ENCODE results near the gene NRGN. TPM values are rescaled to one million over a fixed set of nuclear protein-coding genes. Genes with fewer than 3 reads are reported as not detected.

NRGN gene
- total and polyA plus RNA-seq, 12 donors = 0.89 to 10.9 (median 3.7) TPM; not detected in 2

DNA sequence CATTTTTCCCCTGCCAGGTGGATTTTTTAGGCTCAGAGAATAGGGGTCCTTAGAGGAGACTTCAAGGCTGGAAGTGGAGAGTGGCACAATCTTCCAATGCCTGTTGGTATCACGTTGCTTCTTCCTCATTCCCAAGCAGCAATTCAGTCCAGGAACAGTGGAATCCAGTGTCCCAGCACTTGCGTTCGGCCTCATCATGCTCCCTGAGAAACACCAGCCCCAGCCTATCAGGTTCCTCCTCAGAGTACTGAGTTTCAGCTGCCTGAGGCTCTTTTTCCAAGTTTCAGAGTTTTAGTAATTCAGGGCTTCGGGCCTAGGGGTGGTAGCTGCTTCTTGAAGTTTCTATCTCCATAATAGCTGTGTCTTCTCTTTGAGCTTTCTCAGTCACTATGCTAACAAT, 31.9 kb upstream of the NRGN start:
- Histone ChIP-seq H3K27me3 (no peaks in the 10 kb centered on the region), H3K4me1 (replicated peaks in 1 of 2) (no peaks in the 10 kb centered on the region), H3K9me3 (replicated peaks in 1 of 3) (no peaks in the 10 kb centered on the region), H3K4me3 (no peak overlapping the region), H3K36me3 (replicated peaks in 1 of 2) (no peaks in the 10 kb centered on the region), H3K27ac (no peak overlapping the region)
- WGBS, 4 donors = 77 to 83% (median 81%) methylated on average over 4 of the region's 4 CpGs
- no peak for DNase-seq
- no peak for TF ChIP-seq CTCF (IDR thresholded peaks at IDR 0.05)
- TF ChIP-seq POLR2A (IDR thresholded peaks at IDR 0.05) = no peak
- intact Hi-C loops (cut with DNase I) = no loop called here

GRCh38 chr11:124712392-124712791, 27.4 kb upstream of the NRGN start:
- no peak overlapping the region for H3K4me3 ChIP-seq
- peaks cover 0 to 2% of the 10 kb centered on the region in 2 donors for H3K4me1 ChIP-seq (replicated peaks in 1 of 2)
- WGBS, 4 donors = 69 to 84% (median 76%) methylated on average over 3 of the region's 3 CpGs
- DNase-seq = no peak
- TF ChIP-seq POLR2A (IDR thresholded peaks at IDR 0.05) = no peak
- TF ChIP-seq CTCF (IDR thresholded peaks at IDR 0.05) = no peak
- no peak overlapping the region for H3K27ac ChIP-seq
- H3K9me3 ChIP-seq (replicated peaks in 1 of 3) = no peaks in the 10 kb centered on the region
- H3K27me3 ChIP-seq = no peaks in the 10 kb centered on the region
- intact Hi-C loops (cut with DNase I) = no loop called here
- no peaks in the 10 kb centered on the region for H3K36me3 ChIP-seq (replicated peaks in 1 of 2)

- no peak for DNase-seq
- no peaks in the 10 kb centered on the region for H3K9me3 ChIP-seq (replicated peaks in 1 of 3)
- no peaks in the 10 kb centered on the region for H3K36me3 ChIP-seq (replicated peaks in 1 of 2)
- intact Hi-C loops (cut with DNase I) = no loop called here
- TF ChIP-seq POLR2A (IDR thresholded peaks at IDR 0.05) = no peak
- 43 to 66% (median 53%) methylated on average over 3 of the region's 3 CpGs for WGBS, 4 donors
- peaks cover 11% of the 10 kb centered on the region for H3K27me3 ChIP-seq
- H3K4me1 ChIP-seq (replicated peaks in 1 of 2) = peaks cover 5 to 12% of the 10 kb centered on the region in 2 donors
- H3K4me3 ChIP-seq = no peak overlapping the region
- H3K27ac ChIP-seq = no peak overlapping the region
Observed at GRCh38 chr11:124716591-124716990, 23.2 kb upstream of the NRGN start.

- intact Hi-C loops (cut with DNase I) = no loop called here
- Histone ChIP-seq H3K4me1 (replicated peaks in 1 of 2) (peaks cover 5 to 12% of the 10 kb centered on the region in 2 donors), H3K27me3 (peaks cover 11% of the 10 kb centered on the region), H3K27ac (no peak overlapping the region), H3K4me3 (peak overlapping the region in 1 of 4 donors; percentile 33), H3K36me3 (replicated peaks in 1 of 2) (no peaks in the 10 kb centered on the region), H3K9me3 (replicated peaks in 1 of 3) (no peaks in the 10 kb centered on the region)
- no peak for TF ChIP-seq CTCF (IDR thresholded peaks at IDR 0.05)
- no peak for TF ChIP-seq POLR2A (IDR thresholded peaks at IDR 0.05)
- no peak for DNase-seq
- WGBS, 4 donors = 38 to 49% (median 44%) methylated on average over 7 of the region's 7 CpGs
Observed at GRCh38 chr11:124717421-124717785, 22.3 kb upstream of the NRGN start.
